ENCODE measurements around the gene GALNT18. TPM values are rescaled to one million over a fixed set of nuclear protein-coding genes. Genes with fewer than 3 reads are reported as not detected.

GALNT18 gene
- total RNA-seq, 2 experiments from 2014 or later = not detected

- Histone ChIP-seq H3K4me1 (ENCODE audit: insufficient read depth, low read length, poor library complexity, severe bottlenecking) (no peaks in the 10 kb centered on the region), H3K4me2 (ENCODE audit: low read length) (no peak overlapping the region), H3K27ac (ENCODE audit: low read depth, low read length, poor library complexity, severe bottlenecking) (no peak overlapping the region), H3K79me2 (ENCODE audit: insufficient read depth, low read depth, low read length) (no peaks in the 10 kb centered on the region), H3K9me2 (ENCODE audit: insufficient read depth, low read length) (no peaks in the 10 kb centered on the region), H2AFZ (ENCODE audit: low read length) (no peak overlapping the region), H3K4me3 (ENCODE audit: low read depth, low read length, poor library complexity, severe bottlenecking) (no peak overlapping the region), H3K36me3 (ENCODE audit: insufficient read depth, low read length) (no peaks in the 10 kb centered on the region), H3K9me3 (ENCODE audit: low read length) (no peaks in the 10 kb centered on the region), H4K20me1 (ENCODE audit: insufficient read depth, low read length) (no peaks in the 10 kb centered on the region)
- ChIA-PET POLR2A (no interaction called here), CTCF (ENCODE audit: unreplicated experiment) (no interaction called here)
- no peak for DNase-seq (ENCODE audit: low spot score)
- no TSS peak for BruUV-seq (replicated peaks)
- intact Hi-C loops (cut with micrococcal nuclease; ENCODE audit: unreplicated experiment) = no loop called here
- TF ChIP-seq, protein P1, sequence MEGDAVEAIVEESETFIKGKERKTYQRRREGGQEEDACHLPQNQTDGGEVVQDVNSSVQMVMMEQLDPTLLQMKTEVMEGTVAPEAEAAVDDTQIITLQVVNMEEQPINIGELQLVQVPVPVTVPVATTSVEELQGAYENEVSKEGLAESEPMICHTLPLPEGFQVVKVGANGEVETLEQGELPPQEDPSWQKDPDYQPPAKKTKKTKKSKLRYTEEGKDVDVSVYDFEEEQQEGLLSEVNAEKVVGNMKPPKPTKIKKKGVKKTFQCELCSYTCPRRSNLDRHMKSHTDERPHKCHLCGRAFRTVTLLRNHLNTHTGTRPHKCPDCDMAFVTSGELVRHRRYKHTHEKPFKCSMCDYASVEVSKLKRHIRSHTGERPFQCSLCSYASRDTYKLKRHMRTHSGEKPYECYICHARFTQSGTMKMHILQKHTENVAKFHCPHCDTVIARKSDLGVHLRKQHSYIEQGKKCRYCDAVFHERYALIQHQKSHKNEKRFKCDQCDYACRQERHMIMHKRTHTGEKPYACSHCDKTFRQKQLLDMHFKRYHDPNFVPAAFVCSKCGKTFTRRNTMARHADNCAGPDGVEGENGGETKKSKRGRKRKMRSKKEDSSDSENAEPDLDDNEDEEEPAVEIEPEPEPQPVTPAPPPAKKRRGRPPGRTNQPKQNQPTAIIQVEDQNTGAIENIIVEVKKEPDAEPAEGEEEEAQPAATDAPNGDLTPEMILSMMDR (conservative IDR thresholded peaks at IDR 0.05; ENCODE audit: low read length) = no peak
- TF ChIP-seq EZH2phosphoT487 (IDR thresholded peaks at IDR 0.05; ENCODE audit: borderline replicate concordance, low read depth, low read length) = no peak
These were observed 88.1 kb downstream of the GALNT18 start for GRCh38 chr11:11533751-11534150.

GRCh38 chr11:11533057-11533456 lies 88.7 kb downstream of the GALNT18 start:
- H3K4me1 ChIP-seq (ENCODE audit: insufficient read depth, low read length, poor library complexity, severe bottlenecking) = no peaks in the 10 kb centered on the region
- H2AFZ ChIP-seq (ENCODE audit: low read length) = no peak overlapping the region
- intact Hi-C loops (cut with micrococcal nuclease; ENCODE audit: unreplicated experiment) = no loop called here
- TF ChIP-seq EZH2phosphoT487 (IDR thresholded peaks at IDR 0.05; ENCODE audit: borderline replicate concordance, low read depth, low read length) = no peak
- TF ChIP-seq, protein P1 (conservative IDR thresholded peaks at IDR 0.05; ENCODE audit: low read length) = no peak
- H3K4me3 ChIP-seq (ENCODE audit: low read depth, low read length, poor library complexity, severe bottlenecking) = no peak overlapping the region
- no peaks in the 10 kb centered on the region for H3K9me2 ChIP-seq (ENCODE audit: insufficient read depth, low read length)
- no peaks in the 10 kb centered on the region for H3K9me3 ChIP-seq (ENCODE audit: low read length)
- H4K20me1 ChIP-seq (ENCODE audit: insufficient read depth, low read length) = no peaks in the 10 kb centered on the region
- H3K27ac ChIP-seq (ENCODE audit: low read depth, low read length, poor library complexity, severe bottlenecking) = no peak overlapping the region
- H3K4me2 ChIP-seq (ENCODE audit: low read length) = no peak overlapping the region
- ChIA-PET POLR2A (no interaction called here), CTCF (ENCODE audit: unreplicated experiment) (no interaction called here)
- H3K79me2 ChIP-seq (ENCODE audit: insufficient read depth, low read depth, low read length) = no peaks in the 10 kb centered on the region
- no peaks in the 10 kb centered on the region for H3K36me3 ChIP-seq (ENCODE audit: insufficient read depth, low read length)
- no peak for DNase-seq (ENCODE audit: low spot score)
- no TSS peak for BruUV-seq (replicated peaks)

GRCh38 chr11:11532574-11532973 lies 89.2 kb downstream of the GALNT18 start:
- no TSS peak for BruUV-seq (replicated peaks)
- Histone ChIP-seq H3K9me2 (ENCODE audit: insufficient read depth, low read length) (no peaks in the 10 kb centered on the region), H3K4me2 (ENCODE audit: low read length) (no peak overlapping the region), H3K36me3 (ENCODE audit: insufficient read depth, low read length) (no peaks in the 10 kb centered on the region), H3K4me3 (ENCODE audit: low read depth, low read length, poor library complexity, severe bottlenecking) (no peak overlapping the region), H3K27ac (ENCODE audit: low read depth, low read length, poor library complexity, severe bottlenecking) (no peak overlapping the region), H3K4me1 (ENCODE audit: insufficient read depth, low read length, poor library complexity, severe bottlenecking) (no peaks in the 10 kb centered on the region), H4K20me1 (ENCODE audit: insufficient read depth, low read length) (no peaks in the 10 kb centered on the region), H3K79me2 (ENCODE audit: insufficient read depth, low read depth, low read length) (no peaks in the 10 kb centered on the region), H2AFZ (ENCODE audit: low read length) (no peak overlapping the region), H3K9me3 (ENCODE audit: low read length) (no peaks in the 10 kb centered on the region)
- POLR2A ChIA-PET = no interaction called here
- intact Hi-C loops (cut with micrococcal nuclease; ENCODE audit: unreplicated experiment) = no loop called here
- no peak for DNase-seq (ENCODE audit: low spot score)
- no peak for TF ChIP-seq EZH2phosphoT487 (IDR thresholded peaks at IDR 0.05; ENCODE audit: borderline replicate concordance, low read depth, low read length)
- TF ChIP-seq, protein P1 (conservative IDR thresholded peaks at IDR 0.05; ENCODE audit: low read length) = no peak
- CTCF ChIA-PET (ENCODE audit: unreplicated experiment) = no interaction called here

All from OCI-LY7 (cell line).